A549 (cell line): ENCODE measurements around the gene DAD1. TPM values are rescaled to one million over a fixed set of nuclear protein-coding genes. Genes with fewer than 3 reads are reported as not detected.
A peak's percentile ranks its signal among the peaks of the same experiment; 100 is the strongest.

Experiments
- ATAC-seq, 2 experiments: fragments of 200-7000 bp in 1 of 2; fragments of >200 bp in 1 of 2; cut with Nextera tagmentation in 1 of 2; cut with Tn5 transposase in 1 of 2; 3 replicates each; pipeline versions ENCODE4 v1.8.0 to v1.9.1; 2018 to 2020; ENCODE audit warnings: mild to moderate bottlenecking in 1 of 2, moderate library complexity in 1 of 2
- CTCF ChIA-PET: fragments of 300-600 bp; sonication (Branson Sonifier 250); formaldehyde crosslinking; extraction: SDS; loops from one replicate; lab custom pipeline; 2021; ENCODE audit warnings: antibody characterized with exemption, inconsistent platforms; lab: Yijun Ruan, JAX
- POLR2A ChIA-PET: fragments of 350-600 bp; formaldehyde crosslinking; extraction: SDS; loops from one replicate; lab custom pipeline; 2021; ENCODE audit warnings: antibody characterized with exemption, inconsistent platforms; lab: Yijun Ruan, JAX
- DNase-seq, 2 experiments: peaks; one replicate each; pipeline versions ENCODE4 v3.0.0 to v3.0.0-alpha.2; 2011 to 2016; ENCODE audit warnings: low read depth in 1 of 2, low spot score in 1 of 2
- FAIRE-seq: peaks from 2 replicates; lab custom pipeline; 2011; peaks lifted over from hg19 to GRCh38; lab: Jason Lieb, UNC
- H3K27ac ChIP-seq, 2 experiments: fragments of >200 bp; sonication (Bioruptor Twin); formaldehyde crosslinking; 3 replicates each; pipeline ENCODE4 v1.5.1; 2016 to 2017
- H3K4me1 ChIP-seq: fragments of >200 bp; sonication (Bioruptor Twin); formaldehyde crosslinking; 3 replicates; pipeline ENCODE4 v1.6.1; 2016
- H3K4me2 ChIP-seq: fragments of >200 bp; sonication (Bioruptor Twin); formaldehyde crosslinking; 3 replicates; pipeline ENCODE4 v1.6.1; 2016
- H3K4me3 ChIP-seq: fragments of >200 bp; sonication (Bioruptor Twin); formaldehyde crosslinking; 3 replicates; pipeline ENCODE4 v1.5.1; 2016
- H3K9me3 ChIP-seq: fragments of >200 bp; sonication (Bioruptor Twin); formaldehyde crosslinking; 3 replicates; pipeline ENCODE4 v1.6.1; 2016
- ATOH8 ChIP-seq: fragments of 250-450 bp; sonication (Bioruptor Pico); IDR thresholded peaks from 2 replicates; pipeline ENCODE4 v1.5.0; 2020; ENCODE audit warnings: low read depth, mild to moderate bottlenecking, moderate library complexity
- CBX2 ChIP-seq: fragments of 200-600 bp; sonication (generic); IDR thresholded peaks from 2 replicates; pipeline ENCODE4 v1.6.1; 2016; ENCODE audit warnings: low read depth, mild to moderate bottlenecking, borderline replicate concordance
- CEBPB ChIP-seq, 2 experiments: fragments of >200 bp in 1 of 2; sonication (Bioruptor Twin) in 1 of 2; formaldehyde crosslinking in 1 of 2; IDR thresholded peaks; 2 replicates each; pipeline ENCODE4 v1.6.1; 2012 to 2016
- CHD2 ChIP-seq: fragments of 150-350 bp; IDR thresholded peaks from 2 replicates; pipeline ENCODE4 v1.6.1; 2014; ENCODE audit warnings: low read length; ENCODE audit not compliant: partially characterized antibody
- E2F6 ChIP-seq: IDR thresholded peaks from 2 replicates; pipeline ENCODE4 v1.6.1; 2012; ENCODE audit warnings: low read depth, borderline replicate concordance
- EHMT2 ChIP-seq: fragments of 200-600 bp; sonication (generic); IDR thresholded peaks from 2 replicates; pipeline ENCODE4 v1.6.1; 2016; ENCODE audit warnings: antibody characterized with exemption, low read depth, mild to moderate bottlenecking, moderate library complexity
- EP300 ChIP-seq, 2 experiments: fragments of >200 bp; sonication (Bioruptor Twin); formaldehyde crosslinking; IDR thresholded peaks; 2 replicates in 1 of 2; 3 replicates in 1 of 2; pipeline ENCODE4 v1.6.1; 2016 to 2017
- ESRRA ChIP-seq: fragments of 150-350 bp; IDR thresholded peaks from 2 replicates; pipeline ENCODE4 v1.6.1; 2014; ENCODE audit warnings: mild to moderate bottlenecking, low read length, borderline replicate concordance
- FOSB ChIP-seq: fragments of 250-450 bp; sonication (Bioruptor Pico); IDR thresholded peaks from 2 replicates; pipeline ENCODE4 v1.5.0; 2020; ENCODE audit warnings: mild to moderate bottlenecking, moderate library complexity
- FOSL2 ChIP-seq, 2 experiments: fragments of 450-650 bp in 1 of 2; fragments of >200 bp in 1 of 2; sonication (Bioruptor Twin) in 1 of 2; formaldehyde crosslinking; IDR thresholded peaks; 2 replicates each; pipeline versions ENCODE4 v1.5.0 to v1.6.1; 2016 to 2020; ENCODE audit warnings: mild to moderate bottlenecking in 1 of 2, moderate library complexity in 1 of 2
- GATA3 ChIP-seq: IDR thresholded peaks from 2 replicates; pipeline ENCODE4 v1.6.1; 2012; ENCODE audit warnings: borderline replicate concordance
- HES2 ChIP-seq: fragments of >200 bp; sonication (Bioruptor Twin); formaldehyde crosslinking; IDR thresholded peaks from 2 replicates; pipeline ENCODE4 v1.6.1; 2016
- HMGXB4 ChIP-seq: fragments of 250-450 bp; sonication (Bioruptor Pico); IDR thresholded peaks from 2 replicates; pipeline ENCODE4 v1.5.0; 2021; ENCODE audit warnings: mild to moderate bottlenecking, moderate library complexity, borderline replicate concordance
- HOXA7 ChIP-seq: fragments of 250-450 bp; sonication (Bioruptor Pico); IDR thresholded peaks from 2 replicates; pipeline ENCODE4 v1.5.0; 2020; ENCODE audit warnings: mild to moderate bottlenecking, moderate library complexity
- HOXB5 ChIP-seq: fragments of 250-450 bp; sonication (Bioruptor Pico); IDR thresholded peaks from 2 replicates; pipeline ENCODE4 v1.5.0; 2020; ENCODE audit warnings: mild to moderate bottlenecking, moderate library complexity
- JUN ChIP-seq, 2 experiments: fragments of >200 bp; sonication (Bioruptor Twin); formaldehyde crosslinking; IDR thresholded peaks; 2 replicates in 1 of 2; 3 replicates in 1 of 2; pipeline ENCODE4 v1.6.1; 2016 to 2017
- JUNB ChIP-seq: fragments of >200 bp; sonication (Bioruptor Twin); formaldehyde crosslinking; IDR thresholded peaks from 2 replicates; pipeline ENCODE4 v1.6.1; 2016
- KDM5A ChIP-seq: fragments of 200-600 bp; sonication (generic); IDR thresholded peaks from 2 replicates; pipeline ENCODE4 v1.6.1; 2016; ENCODE audit warnings: antibody characterized with exemption, mild to moderate bottlenecking
- MAFK ChIP-seq: fragments of 450-650 bp; IDR thresholded peaks from 2 replicates; pipeline ENCODE4 v1.6.1; 2014; ENCODE audit not compliant: partially characterized antibody
- MAX ChIP-seq: IDR thresholded peaks from 2 replicates; pipeline ENCODE4 v1.6.1; 2012
- MAZ ChIP-seq: fragments of 150-350 bp; IDR thresholded peaks from 2 replicates; pipeline ENCODE4 v1.6.1; 2014; ENCODE audit warnings: antibody characterized with exemption, low read depth, low read length, borderline replicate concordance
- MYC ChIP-seq: IDR thresholded peaks from 2 replicates; pipeline ENCODE4 v1.6.1; 2012; ENCODE audit warnings: mild to moderate bottlenecking, inconsistent platforms, low read length, improper control_type of control experiment, borderline replicate concordance
- PBX3 ChIP-seq: IDR thresholded peaks from 2 replicates; pipeline ENCODE4 v1.6.1; 2012
- PHF8 ChIP-seq: fragments of 200-600 bp; sonication (generic); IDR thresholded peaks from 2 replicates; pipeline ENCODE4 v1.6.1; 2016; ENCODE audit warnings: low read depth, mild to moderate bottlenecking, antibody characterized with exemption, moderate library complexity, borderline replicate concordance
- POLR2AphosphoS2 ChIP-seq: conservative IDR thresholded peaks from 2 replicates; pipeline ENCODE4 v1.6.1; 2012; ENCODE audit warnings: low read length, improper control_type of control experiment, inconsistent platforms
- RARB ChIP-seq: fragments of 250-450 bp; sonication (Bioruptor Pico); IDR thresholded peaks from 2 replicates; pipeline ENCODE4 v1.8.0; 2021; ENCODE audit warnings: mild to moderate bottlenecking, moderate library complexity
- TP53 ChIP-seq: fragments of 250-450 bp; sonication (Bioruptor Pico); IDR thresholded peaks from 2 replicates; pipeline ENCODE4 v1.5.0; 2021; ENCODE audit warnings: mild to moderate bottlenecking, moderate library complexity
- ZC3H11A ChIP-seq: fragments of 450-650 bp; IDR thresholded peaks from 2 replicates; pipeline ENCODE4 v1.6.1; 2014; ENCODE audit warnings: antibody characterized with exemption, mild to moderate bottlenecking
- ZSCAN20 ChIP-seq: fragments of 250-450 bp; sonication (Bioruptor Pico); IDR thresholded peaks from 2 replicates; pipeline ENCODE4 v1.8.0; 2022; ENCODE audit warnings: mild to moderate bottlenecking, moderate library complexity
- WGBS: methylation state at CpG from one replicate; pipeline ENCODE4 v1.1.6; 2017; ENCODE audit errors: missing lambda C conversion rate; 5-methylcytosine and 5-hydroxymethylcytosine counted together
- polyA plus RNA-seq, 4 experiments: library from polyadenylated mRNA; depleted of rRNA in 3 of 4; stranded (reverse); fragments of >200 nt; fragmentation: RNase III in 1 of 4; extraction: RNeasy Plus Mini Kit Qiagen cat#74134 plus additional on column Dnase treatment in 1 of 4; gene quantifications; 2 replicates in 3 of 4; 3 replicates in 1 of 4; pipeline ENCODE4 v1.2.3, GENCODE V29; 2011 to 2017

DAD1 gene
- polyA plus RNA-seq, 2 of the 4 experiments (the other 2 are of a cell fraction): 317 to 474 TPM

GRCh38 chr14:22614240-22614799, 25.3 kb upstream of the DAD1 start:
- DNase-seq: peak; percentile 81 to 94
- peak overlapping the region; percentile 54 for H3K4me2 ChIP-seq
- peaks cover 31% of the 10 kb centered on the region for H3K4me1 ChIP-seq
- ChIA-PET CTCF (interaction anchor here (0.7 to 4.6 kb wide), 5 partner anchors 14 to 120 kb away, joined by 3 to 51 read pairs (median 3); partner anchors contain the start of genes ABHD4 and OR6J1), POLR2A (interaction anchor here (1.7 kb wide), 1 partner anchor 37 kb away, joined by 6 read pairs; no protein-coding TSS in a partner anchor)
- peak; percentile 93 to 94 for ATAC-seq
- peak overlapping the region; percentile 71 to 89 for H3K27ac ChIP-seq
- H3K9me3 ChIP-seq: no peaks in the 10 kb centered on the region
- FAIRE-seq: peak; percentile 49
- TF ChIP-seq FOSB (CRISPR knock-in tag) (0 out of 2 replicates have a peak, but pooled peaks have one; percentile 13), KDM5A (no peak), MAX (peak; percentile 91), HMGXB4 (CRISPR knock-in tag) (no peak), PBX3 (peak; percentile 91), RARB (peak; percentile 86), TP53 (CRISPR knock-in tag) (no peak), FOSL2 (IDR thresholded peaks at IDR 0.05) (no peak), FOSL2 (CRISPR knock-in tag; IDR thresholded peaks at IDR 0.05) (peak; percentile 86), ZSCAN20 (CRISPR knock-in tag) (no peak), GATA3 (peak; percentile 77), HOXA7 (CRISPR knock-in tag) (no peak), POLR2AphosphoS2 (0 out of 2 replicates have a peak, but pooled peaks have one; percentile 57), ZC3H11A (no peak), JUNB (peak; percentile 81), E2F6 (no peak), HOXB5 (CRISPR knock-in tag) (peak; percentile 88; the same call in 1 of the 2 replicates), EP300 (IDR thresholded peaks at IDR 0.05) (peak in 1 of 2 experiments; percentile 74; a peak in 2 of 5 replicates), MAZ (no peak), MYC (peak; percentile 20; the same call in 1 of the 2 replicates), EHMT2 (no peak), MAFK (peak; percentile 74), ESRRA (no peak), CHD2 (peak; percentile 6), CEBPB (IDR thresholded peaks at IDR 0.05) (peak in 1 of 2 experiments; percentile 71; a peak in 2 of 4 replicates), HES2 (no peak), ATOH8 (CRISPR knock-in tag) (peak; percentile 37; the same call in 1 of the 2 replicates), PHF8 (no peak), JUN (IDR thresholded peaks at IDR 0.05) (peak; percentile 9 to 73; a peak in 4 of 5 replicates), CBX2 (no peak)
- WGBS: 3% methylated on average over 6 of the region's 6 CpGs
- H3K4me3 ChIP-seq: no peak overlapping the region
